ENCODE measurements around the gene ZNF555. TPM values are rescaled to one million over a fixed set of nuclear protein-coding genes. Genes with fewer than 3 reads are reported as not detected.

ZNF555 gene
- total RNA-seq, 1 donor from 2014 or later = 6.9 TPM

- H3K9me3 ChIP-seq = peaks cover 37% of the 10 kb centered on the region
- no peak overlapping the region for H3K4me3 ChIP-seq
- peaks cover 38% of the 10 kb centered on the region for H3K36me3 ChIP-seq
- no peaks in the 10 kb centered on the region for H3K4me1 ChIP-seq
- H3K27ac ChIP-seq = no peak overlapping the region
- no peaks in the 10 kb centered on the region for H3K27me3 ChIP-seq
- TF ChIP-seq CTCF (IDR thresholded peaks at IDR 0.05) = no peak
- intact Hi-C loops (cut with DNase I) = no loop called here
- DNase-seq = no peak
- ATAC-seq = no peak
These were observed 11.3 kb downstream of the ZNF555 start for GRCh38 chr19:2852598-2852997.

DNA sequence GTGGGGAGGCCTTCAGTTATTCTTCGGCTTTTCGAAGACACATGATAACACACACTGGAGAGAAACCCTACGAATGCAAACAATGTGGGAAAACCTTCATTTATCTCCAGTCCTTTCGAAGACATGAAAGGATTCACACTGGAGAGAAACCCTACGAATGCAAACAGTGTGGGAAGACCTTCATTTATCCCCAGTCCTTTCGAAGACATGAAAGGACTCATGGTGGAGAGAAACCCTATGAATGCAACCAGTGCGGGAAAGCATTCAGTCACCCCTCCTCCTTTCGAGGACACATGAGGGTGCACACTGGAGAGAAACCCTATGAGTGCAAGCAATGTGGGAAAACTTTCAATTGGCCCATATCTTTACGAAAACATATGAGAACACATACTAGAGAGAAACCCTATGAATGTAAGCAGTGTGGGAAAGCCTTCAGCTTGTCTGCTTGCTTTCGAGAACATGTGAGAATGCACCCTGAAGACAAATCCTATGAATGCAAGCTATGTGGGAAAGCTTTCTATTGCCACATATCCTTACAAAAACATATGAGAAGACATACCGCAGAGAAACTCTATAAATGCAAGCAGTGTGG, 11.8 kb downstream of the ZNF555 start:
- Histone ChIP-seq H3K4me3 (no peak overlapping the region), H3K27me3 (no peaks in the 10 kb centered on the region), H3K27ac (no peak overlapping the region), H3K36me3 (peaks cover 38% of the 10 kb centered on the region), H3K9me3 (peaks cover 37% of the 10 kb centered on the region), H3K4me1 (no peaks in the 10 kb centered on the region)
- intact Hi-C loops (cut with DNase I) = no loop called here
- DNase-seq (no peak), ATAC-seq (no peak)
- no peak for TF ChIP-seq CTCF (IDR thresholded peaks at IDR 0.05)

DNA sequence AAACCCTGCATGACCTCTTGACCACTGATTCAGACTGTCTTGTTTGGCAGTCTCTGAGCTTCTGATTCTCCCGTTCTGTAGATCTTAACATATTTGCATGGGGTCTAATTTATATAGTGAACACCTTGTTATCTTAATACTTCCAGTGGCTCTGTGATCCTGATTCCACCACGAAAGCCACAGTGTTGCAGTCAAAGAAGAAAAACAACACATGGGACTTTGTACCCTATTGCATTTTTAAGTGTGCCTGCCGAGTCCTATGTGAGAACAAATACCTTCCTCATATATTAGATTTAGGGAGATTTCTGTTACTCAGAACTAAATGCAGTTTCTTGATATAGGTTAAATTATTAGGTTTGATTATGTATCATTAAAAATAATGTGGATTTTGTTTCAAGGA, 13.6 kb downstream of the ZNF555 start:
- Histone ChIP-seq H3K4me3 (no peak overlapping the region), H3K4me1 (no peaks in the 10 kb centered on the region), H3K36me3 (peaks cover 38% of the 10 kb centered on the region), H3K9me3 (peaks cover 37% of the 10 kb centered on the region), H3K27me3 (no peaks in the 10 kb centered on the region), H3K27ac (no peak overlapping the region)
- intact Hi-C loops (cut with DNase I) = no loop called here
- ATAC-seq (no peak), DNase-seq (no peak)
- TF ChIP-seq CTCF (IDR thresholded peaks at IDR 0.05) = no peak

DNA sequence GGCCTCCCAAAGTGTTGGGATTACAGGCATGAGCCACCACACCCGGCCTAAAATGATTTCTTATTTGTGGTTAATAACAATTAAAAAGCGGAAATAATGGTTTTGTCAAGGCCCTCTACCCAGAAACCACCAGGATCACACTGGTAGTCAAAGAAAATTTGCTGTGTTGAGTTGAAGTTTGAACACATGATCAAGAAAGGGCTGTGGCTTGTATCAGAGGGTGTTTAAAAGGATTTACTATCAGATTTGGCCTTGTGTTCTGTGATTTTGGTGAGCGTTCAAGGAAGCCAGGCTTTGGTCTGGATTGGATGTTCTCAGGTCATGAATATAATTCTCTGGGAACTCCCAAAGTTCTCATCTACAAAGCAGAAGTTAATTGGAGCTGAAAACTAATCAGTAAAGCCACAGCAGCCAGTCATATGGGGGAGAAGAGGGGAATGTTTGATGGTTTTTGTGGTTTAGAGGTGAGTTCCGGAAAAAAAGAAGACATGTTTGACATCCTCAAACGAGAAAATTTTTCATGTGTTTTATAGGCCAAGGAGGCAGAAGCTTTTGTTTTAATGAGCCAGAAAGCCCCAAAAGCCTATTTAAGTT, 15.3 kb downstream of the ZNF555 start:
- H3K9me3 ChIP-seq = peaks cover 37% of the 10 kb centered on the region
- DNase-seq = no peak
- H3K27ac ChIP-seq = no peak overlapping the region

DNA sequence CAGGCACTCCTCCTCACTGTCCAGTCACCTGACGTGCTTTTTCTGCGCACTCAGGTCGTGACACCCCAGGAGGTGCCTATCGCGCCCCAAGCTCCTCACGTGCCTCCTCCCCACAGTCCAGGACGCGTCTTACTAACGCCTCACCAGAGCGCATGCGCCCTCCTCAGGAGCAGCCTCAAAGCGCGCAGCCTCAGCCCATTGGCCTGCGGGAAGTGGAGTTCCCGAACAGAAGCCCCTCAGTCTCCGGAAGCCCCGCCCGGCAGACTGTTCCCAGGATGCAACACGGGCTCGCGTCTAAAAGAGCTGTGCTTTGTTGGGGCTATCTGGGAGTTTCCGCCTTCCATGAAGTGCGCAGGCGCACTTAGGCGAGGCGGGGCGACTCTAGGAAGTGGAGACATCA, 17.6 kb downstream of the ZNF555 start:
- H3K27me3 ChIP-seq = no peaks in the 10 kb centered on the region
- TF ChIP-seq CTCF (IDR thresholded peaks at IDR 0.05) = no peak
- H3K4me1 ChIP-seq = no peaks in the 10 kb centered on the region
- peaks cover 7% of the 10 kb centered on the region for H3K36me3 ChIP-seq
- intact Hi-C loops (cut with DNase I) = no loop called here
- no peak for ATAC-seq
- H3K4me3 ChIP-seq = no peak overlapping the region
- H3K27ac ChIP-seq = no peak overlapping the region
- peaks cover 17% of the 10 kb centered on the region for H3K9me3 ChIP-seq
- no peak for DNase-seq

More for the DNA sequence above, 15.3 kb downstream of the ZNF555 start:
- Histone ChIP-seq H3K4me3 (no peak overlapping the region), H3K36me3 (peaks cover 30% of the 10 kb centered on the region), H3K4me1 (no peaks in the 10 kb centered on the region), H3K27me3 (no peaks in the 10 kb centered on the region)
- intact Hi-C loops (cut with DNase I) = no loop called here
- no peak for ATAC-seq
- TF ChIP-seq CTCF (IDR thresholded peaks at IDR 0.05) = no peak

All from upper lobe of right lung (tissue), 1 donor.